Smooth muscle cell of the brain vasculature (primary cell): Measurements from ENCODE around the gene CCDC81.

Experiments used
- DNase-seq: peaks from one replicate; pipeline ENCODE4 v3.0.0-alpha.2; 2012; ENCODE audit warnings: low read depth, low spot score

The CCDC81 gene

GRCh38 chr11:86440305-86440716 is 65.6 kb downstream of the CCDC81 start:
- no peak for DNase-seq

- no peak for DNase-seq
These were observed 66.2 kb downstream of the CCDC81 start for GRCh38 chr11:86440843-86441242.

GRCh38 chr11:86442420-86442819 is 67.7 kb downstream of the CCDC81 start:
- DNase-seq, result no peak

- no peak for DNase-seq
These were observed 68.1 kb downstream of the CCDC81 start for GRCh38 chr11:86442827-86443226.

GRCh38 chr11:86443415-86443814 is 68.7 kb downstream of the CCDC81 start:
- DNase-seq, result no peak

GRCh38 chr11:86444981-86445380 is 70.3 kb downstream of the CCDC81 start:
- no peak for DNase-seq

- no peak for DNase-seq
These were observed 71.7 kb downstream of the CCDC81 start for GRCh38 chr11:86446163-86446923.

- no peak for DNase-seq
These were observed 72.2 kb downstream of the CCDC81 start for GRCh38 chr11:86446924-86447285.

- DNase-seq, result no peak
These were observed 73.2 kb downstream of the CCDC81 start for GRCh38 chr11:86447763-86448480.

- no peak for DNase-seq
These were observed 75.4 kb downstream of the CCDC81 start for GRCh38 chr11:86449993-86450629.

GRCh38 chr11:86453290-86454030 is 78.8 kb downstream of the CCDC81 start:
- DNase-seq, result no peak

GRCh38 chr11:86456075-86456939 is 81.6 kb downstream of the CCDC81 start:
- DNase-seq, result peak; percentile 72

- DNase-seq, result no peak
These were observed 83.8 kb downstream of the CCDC81 start for GRCh38 chr11:86458294-86459001.

- no peak for DNase-seq
These were observed 84.3 kb downstream of the CCDC81 start for GRCh38 chr11:86459002-86459385.

- DNase-seq, result peak; percentile 97
These were observed 85.2 kb downstream of the CCDC81 start for GRCh38 chr11:86459682-86460460.

GRCh38 chr11:86460461-86461385 is 86.0 kb downstream of the CCDC81 start:
- DNase-seq, result no peak

GRCh38 chr11:86461892-86462291 is 87.2 kb downstream of the CCDC81 start:
- DNase-seq, result no peak

GRCh38 chr11:86463120-86463519 is 88.4 kb downstream of the CCDC81 start:
- DNase-seq, result no peak

- DNase-seq, result no peak
These were observed 89.3 kb downstream of the CCDC81 start for GRCh38 chr11:86463955-86464354.
